Mesothelial cell of epicardium (in vitro differentiated cells): ENCODE data around the gene CEACAM3. TPM values are rescaled to one million over a fixed set of nuclear protein-coding genes. Genes with fewer than 3 reads are reported as not detected.
"Not testable (repeated sequence)": the region's sequence is repeated elsewhere in the genome, so short reads cannot be mapped to it uniquely, and the experiment has no call there.

Experiments used
- DNase-seq, 2 experiments: peaks; one replicate each; pipeline ENCODE4 v3.0.0; 2021; ENCODE audit warnings: low spot score in 2 of 2; ENCODE audit not compliant: unreplicated experiment in 2 of 2
- H3K27ac Mint-ChIP-seq: 2 replicates; pipeline ENCODE4 v1.8.0; 2021; ENCODE audit warnings: mixed read lengths
- H3K27me3 Mint-ChIP-seq: 2 replicates; pipeline ENCODE4 v1.8.0; 2021; ENCODE audit warnings: low read depth, mixed read lengths
- H3K36me3 Mint-ChIP-seq: 2 replicates; pipeline ENCODE4 v1.8.0; 2021; ENCODE audit warnings: mixed read lengths
- H3K4me1 Mint-ChIP-seq: 2 replicates; pipeline ENCODE4 v1.8.0; 2021; ENCODE audit warnings: mixed read lengths
- H3K4me3 Mint-ChIP-seq: 2 replicates; pipeline ENCODE4 v1.8.0; 2021; ENCODE audit warnings: mild to moderate bottlenecking, moderate library complexity, mixed read lengths
- H3K9me3 Mint-ChIP-seq: 2 replicates; pipeline ENCODE4 v1.8.0; 2021; ENCODE audit warnings: mixed read lengths
- total RNA-seq: library from RNA; stranded (reverse); gene quantifications from 3 replicates; pipeline ENCODE4 v1.2.1, GENCODE V29; 2021
- TF ChIP-seq, protein P1 (sequence below): fragments of 200-600 bp; sonication (generic); IDR thresholded peaks from one replicate; pipeline ENCODE4 v1.5.0; 2021; ENCODE audit warnings: antibody characterized with exemption; ENCODE audit not compliant: unreplicated experiment

CEACAM3 gene
- total RNA-seq, 1 donor from 2014 or later: not detected

DNA sequence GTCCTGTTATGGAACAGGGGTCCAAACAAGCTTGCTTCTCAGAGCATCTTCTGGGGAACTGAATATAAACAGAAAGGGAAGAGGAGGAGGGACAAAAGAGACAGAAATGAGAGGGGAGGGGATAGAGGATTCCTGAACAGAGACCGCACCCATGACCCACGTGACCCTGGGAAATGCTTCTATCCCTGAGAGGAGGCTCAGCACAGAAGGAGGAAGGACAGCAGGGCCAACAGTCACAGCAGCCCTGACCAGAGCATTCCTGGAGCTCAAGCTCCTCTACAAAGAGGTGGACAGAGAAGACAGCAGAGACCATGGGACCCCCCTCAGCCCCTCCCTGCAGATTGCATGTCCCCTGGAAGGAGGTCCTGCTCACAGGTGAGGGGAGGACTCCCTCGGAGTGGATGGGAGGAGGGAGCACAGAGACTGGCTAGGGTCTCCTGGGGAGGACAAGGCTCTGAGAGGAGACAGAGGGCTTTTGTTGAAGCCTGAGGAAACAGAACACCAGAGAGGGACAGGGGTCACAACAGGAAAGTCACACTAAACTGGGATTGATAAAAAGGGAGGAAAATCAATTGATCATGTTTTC lies 41.0 kb upstream of the CEACAM3 start, which contains the start of gene CEACAM6:
Gene CEACAM6 (plus strand): TSS at position 203 of the 586 bp plus-strand sequence. CDS start 109 bp downstream, at position 312.
- Mint-ChIP-seq H3K27me3 (no peaks in the 10 kb centered on the region), H3K27ac (no peak within 1 kb of the TSS), H3K9me3 (peaks cover 64% of the 10 kb centered on the region), H3K36me3 (no peaks in the 10 kb centered on the region), H3K4me3 (no peak within 1 kb of the TSS), H3K4me1 (no peaks in the 10 kb centered on the region)
- TF ChIP-seq, protein P1, sequence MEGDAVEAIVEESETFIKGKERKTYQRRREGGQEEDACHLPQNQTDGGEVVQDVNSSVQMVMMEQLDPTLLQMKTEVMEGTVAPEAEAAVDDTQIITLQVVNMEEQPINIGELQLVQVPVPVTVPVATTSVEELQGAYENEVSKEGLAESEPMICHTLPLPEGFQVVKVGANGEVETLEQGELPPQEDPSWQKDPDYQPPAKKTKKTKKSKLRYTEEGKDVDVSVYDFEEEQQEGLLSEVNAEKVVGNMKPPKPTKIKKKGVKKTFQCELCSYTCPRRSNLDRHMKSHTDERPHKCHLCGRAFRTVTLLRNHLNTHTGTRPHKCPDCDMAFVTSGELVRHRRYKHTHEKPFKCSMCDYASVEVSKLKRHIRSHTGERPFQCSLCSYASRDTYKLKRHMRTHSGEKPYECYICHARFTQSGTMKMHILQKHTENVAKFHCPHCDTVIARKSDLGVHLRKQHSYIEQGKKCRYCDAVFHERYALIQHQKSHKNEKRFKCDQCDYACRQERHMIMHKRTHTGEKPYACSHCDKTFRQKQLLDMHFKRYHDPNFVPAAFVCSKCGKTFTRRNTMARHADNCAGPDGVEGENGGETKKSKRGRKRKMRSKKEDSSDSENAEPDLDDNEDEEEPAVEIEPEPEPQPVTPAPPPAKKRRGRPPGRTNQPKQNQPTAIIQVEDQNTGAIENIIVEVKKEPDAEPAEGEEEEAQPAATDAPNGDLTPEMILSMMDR: no peak
- DNase-seq: no peak

DNA sequence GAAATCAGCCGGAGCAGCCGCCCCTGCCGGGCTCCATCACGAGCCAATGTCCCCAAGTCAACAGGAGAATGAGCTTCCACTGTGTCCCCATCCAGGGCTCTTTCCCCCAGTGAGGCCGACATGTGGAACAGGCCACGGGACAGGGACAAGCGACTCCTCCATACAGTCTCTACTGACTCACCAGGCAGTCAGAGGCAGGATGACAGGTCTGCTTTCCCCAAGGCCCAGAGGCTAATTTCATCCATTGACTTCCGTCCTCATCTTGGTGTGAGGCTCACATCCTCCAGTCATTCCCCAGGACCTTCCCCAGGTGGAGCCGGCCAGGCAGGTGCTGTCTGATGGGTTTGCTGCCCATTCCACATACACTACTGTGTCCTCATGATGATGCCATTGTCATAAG lies 37.5 kb upstream of the CEACAM3 start:
- Mint-ChIP-seq H3K4me1 (no peaks in the 10 kb centered on the region), H3K4me3 (no peak overlapping the region), H3K36me3 (no peaks in the 10 kb centered on the region), H3K27ac (no peak overlapping the region), H3K27me3 (no peaks in the 10 kb centered on the region), H3K9me3 (peaks cover 61% of the 10 kb centered on the region)
- TF ChIP-seq, protein P1: no peak
- DNase-seq: no peak

DNA sequence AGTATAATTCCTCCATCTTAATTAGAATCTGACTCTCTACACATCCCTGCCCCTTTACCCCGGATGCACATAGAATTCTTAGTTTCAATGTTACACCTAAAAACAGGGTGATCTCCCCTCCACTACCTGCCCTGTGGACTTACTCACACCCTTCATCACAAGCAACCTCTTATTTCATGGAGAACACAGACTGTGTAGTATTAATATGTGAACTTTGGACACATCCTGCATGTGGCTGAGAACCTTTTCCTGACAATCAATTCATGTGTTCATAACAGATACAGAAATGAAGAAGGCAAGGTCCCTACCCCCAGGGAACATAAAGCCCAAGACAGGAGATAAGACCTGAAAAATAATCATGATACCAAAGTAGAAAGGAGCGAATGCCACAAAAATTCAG lies 29.3 kb upstream of the CEACAM3 start:
- Mint-ChIP-seq H3K4me1 (no peaks in the 10 kb centered on the region), H3K4me3 (no peak overlapping the region), H3K36me3 (no peaks in the 10 kb centered on the region), H3K27me3 (no peaks in the 10 kb centered on the region), H3K9me3 (peaks cover 56% of the 10 kb centered on the region), H3K27ac (no peak overlapping the region)
- DNase-seq: no peak
- TF ChIP-seq, protein P1: no peak

DNA sequence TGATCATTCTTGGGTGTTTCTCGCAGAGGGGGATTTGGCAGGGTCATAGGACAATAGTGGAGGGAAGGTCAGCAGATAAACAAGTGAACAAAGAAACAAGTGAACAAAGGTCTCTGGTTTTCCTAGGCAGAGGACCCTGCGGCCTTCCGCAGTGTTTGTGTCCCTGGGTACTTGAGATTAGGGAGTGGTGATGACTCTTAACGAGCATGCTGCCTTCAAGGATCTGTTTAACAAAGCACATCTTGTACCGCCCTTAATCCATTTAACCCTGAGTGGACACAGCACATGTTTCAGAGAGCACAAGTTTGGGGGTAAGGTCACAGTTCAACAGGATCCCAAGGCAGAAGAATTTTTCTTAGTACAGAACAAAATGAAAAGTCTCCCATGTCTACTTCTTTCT lies 28.3 kb upstream of the CEACAM3 start:
- H3K4me1 Mint-ChIP-seq, H3K4me3 Mint-ChIP-seq, DNase-seq, H3K36me3 Mint-ChIP-seq, H3K27me3 Mint-ChIP-seq, H3K27ac Mint-ChIP-seq: not testable (repeated sequence)
- H3K9me3 Mint-ChIP-seq: peaks cover 55% of the 10 kb centered on the region

DNA sequence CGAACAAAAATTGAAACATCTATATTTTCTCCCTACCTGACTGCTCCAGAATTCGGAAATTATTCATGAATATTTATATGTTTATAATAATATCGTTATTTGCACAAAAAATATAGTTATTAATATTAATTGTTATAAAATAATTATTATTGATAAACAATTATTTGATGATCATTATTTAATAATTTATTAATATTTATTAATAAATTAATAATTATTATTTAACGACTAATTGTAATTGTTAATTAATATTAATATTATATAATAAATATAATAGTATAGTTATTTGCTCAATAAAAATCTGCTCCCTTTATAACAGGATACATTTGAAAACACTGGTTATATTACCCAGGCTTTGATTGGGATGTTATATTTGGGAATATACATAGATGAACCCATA lies 26.8 kb upstream of the CEACAM3 start:
- no peak overlapping the region for H3K4me3 Mint-ChIP-seq
- TF ChIP-seq, protein P1: no peak
- H3K27ac Mint-ChIP-seq: no peak overlapping the region
- no peak for DNase-seq
- no peaks in the 10 kb centered on the region for H3K36me3 Mint-ChIP-seq
- H3K9me3 Mint-ChIP-seq: peaks cover 62% of the 10 kb centered on the region
- H3K4me1 Mint-ChIP-seq: no peaks in the 10 kb centered on the region
- no peaks in the 10 kb centered on the region for H3K27me3 Mint-ChIP-seq

DNA sequence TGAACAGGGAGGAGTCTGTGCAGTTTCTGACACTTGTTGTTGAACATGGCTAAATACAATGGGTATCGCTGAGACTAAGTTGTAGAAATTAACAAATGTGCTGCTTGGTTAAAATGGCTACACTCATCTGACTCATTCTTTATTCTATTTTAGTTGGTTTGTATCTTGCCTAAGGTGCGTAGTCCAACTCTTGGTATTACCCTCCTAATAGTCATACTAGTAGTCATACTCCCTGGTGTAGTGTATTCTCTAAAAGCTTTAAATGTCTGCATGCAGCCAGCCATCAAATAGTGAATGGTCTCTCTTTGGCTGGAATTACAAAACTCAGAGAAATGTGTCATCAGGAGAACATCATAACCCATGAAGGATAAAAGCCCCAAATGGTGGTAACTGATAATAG lies 25.0 kb upstream of the CEACAM3 start:
- Mint-ChIP-seq H3K4me3 (no peak overlapping the region), H3K27me3 (no peaks in the 10 kb centered on the region), H3K9me3 (peaks cover 61% of the 10 kb centered on the region), H3K36me3 (no peaks in the 10 kb centered on the region), H3K4me1 (no peaks in the 10 kb centered on the region), H3K27ac (no peak overlapping the region)
- no peak for DNase-seq
- TF ChIP-seq, protein P1: no peak
